GM18867 (cell line): ENCODE measurements around the gene C5AR2.
"Not testable (repeated sequence)": the region's sequence is repeated elsewhere in the genome, so short reads cannot be mapped to it uniquely, and the experiment has no call there.

ENCODE experiments used
- ATAC-seq: cut with Tn5 transposase; IDR thresholded peaks from one replicate; pipeline ENCODE4 v1.9.1; 2021; ENCODE audit warnings: mild to moderate bottlenecking, moderate library complexity; ENCODE audit not compliant: unreplicated experiment

The C5AR2 gene

DNA sequence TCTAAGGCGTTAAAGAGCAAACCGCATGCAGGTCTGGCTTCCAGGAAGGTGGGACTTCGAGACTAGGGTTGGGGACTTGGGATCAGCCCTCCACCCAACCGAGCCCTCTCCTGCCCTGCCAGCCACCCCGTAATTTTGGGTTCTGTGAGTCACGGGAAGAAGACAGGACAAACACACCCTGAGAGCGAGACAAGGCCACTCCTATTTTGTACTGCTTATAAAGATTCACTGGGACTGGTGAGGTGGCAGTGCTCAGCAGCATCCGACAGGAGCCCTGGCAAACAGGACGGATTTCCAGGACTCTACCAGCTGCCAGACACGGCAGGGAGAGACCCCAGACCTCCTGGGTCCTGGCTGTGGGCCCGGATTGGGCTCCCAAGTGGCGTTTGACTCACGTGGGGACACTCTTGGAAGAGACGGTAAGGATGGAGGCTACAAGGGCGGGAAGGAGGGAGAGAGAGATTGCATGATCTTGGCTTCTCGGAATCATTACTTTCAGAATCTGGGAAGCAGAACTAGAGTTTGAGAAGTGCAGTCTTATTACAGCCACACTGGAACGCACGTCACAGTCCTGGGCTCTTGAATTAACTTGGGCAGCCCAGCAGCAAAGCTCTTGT lies at the start of gene C5AR2:
TSS of gene C5AR2 (plus strand) at position 245 of the 617 bp plus-strand sequence. CDS start 8,625 bp downstream, outside the sequence.
- ATAC-seq = no peak

DNA sequence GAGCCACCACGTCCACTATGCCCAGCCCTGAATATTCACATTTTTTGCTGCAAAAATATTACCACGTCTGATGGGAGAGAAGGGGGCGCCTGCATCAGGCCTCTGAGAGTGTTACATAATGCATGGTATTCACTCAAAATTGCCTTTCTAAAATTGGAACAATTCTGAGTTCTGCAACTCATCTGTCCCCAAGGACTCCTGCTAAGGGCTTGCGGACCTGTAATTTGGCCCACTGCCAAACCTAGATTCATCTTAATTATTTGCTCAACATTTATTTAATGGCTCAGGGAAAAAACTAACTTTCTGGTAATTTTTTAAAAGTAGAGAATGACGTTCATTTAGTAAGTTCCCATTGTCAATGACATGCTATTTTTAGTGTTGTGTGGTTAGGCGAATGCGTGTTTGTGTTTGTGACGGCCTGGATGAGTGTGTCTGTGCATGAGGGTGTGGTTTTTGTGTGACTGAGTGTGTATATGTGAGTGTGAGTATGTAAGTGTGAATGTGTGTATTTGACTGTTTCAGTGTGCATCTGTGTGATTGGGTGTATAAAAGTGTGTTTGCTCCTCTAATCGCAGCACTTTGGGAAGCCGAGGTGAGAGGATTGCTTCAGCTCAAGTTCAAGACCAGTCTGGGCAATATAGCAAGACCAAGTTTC lies 48.4 kb upstream of the C5AR2 start:
- no peak for ATAC-seq

DNA sequence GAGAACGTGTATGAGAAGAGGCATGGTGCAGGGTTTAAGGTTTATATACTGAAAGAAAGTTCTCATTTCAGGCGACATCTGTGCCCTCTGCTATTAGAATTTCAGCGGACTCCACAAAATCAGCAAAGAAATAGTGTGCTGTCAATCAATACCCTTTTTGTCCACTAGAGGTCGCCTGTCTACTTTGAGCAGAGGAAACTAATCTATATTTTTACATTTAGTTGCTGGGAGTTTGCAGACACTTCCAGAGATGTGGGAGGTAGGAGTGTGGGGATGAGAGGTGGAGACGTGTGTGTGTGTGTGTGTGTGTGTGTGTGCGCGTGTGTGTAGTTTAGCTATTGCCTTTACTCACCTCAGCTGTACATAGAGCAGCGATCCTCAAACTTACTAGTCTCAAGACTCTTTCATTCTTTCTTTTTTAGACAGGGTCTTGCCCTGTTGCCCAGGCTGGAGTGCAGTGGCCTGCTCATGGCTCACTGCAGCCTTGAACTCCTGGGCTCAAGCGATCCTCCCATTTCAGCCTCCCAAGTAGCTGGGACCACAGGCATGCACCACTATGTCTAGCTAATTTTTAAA lies 47.6 kb upstream of the C5AR2 start:
- ATAC-seq = no peak

DNA sequence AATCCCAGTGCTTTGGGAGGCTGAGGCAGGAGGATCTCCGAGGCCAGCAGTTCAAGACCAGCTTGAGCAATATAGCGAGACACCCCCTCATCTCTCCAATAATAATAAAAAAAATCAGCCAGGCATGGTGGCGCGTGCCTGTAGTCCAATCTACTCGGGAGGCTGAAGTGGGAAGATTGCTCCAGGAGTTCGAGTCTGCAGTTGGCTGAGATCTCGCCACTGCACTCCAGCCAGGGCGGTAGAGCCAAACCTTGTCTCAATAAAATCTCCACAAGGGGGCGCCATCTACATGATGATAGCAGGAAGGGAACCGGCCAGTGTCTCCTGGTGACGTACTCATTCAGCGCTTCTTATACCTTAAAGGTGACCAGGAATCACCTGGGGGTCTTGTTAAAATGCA lies 35.9 kb upstream of the C5AR2 start:
- ATAC-seq = peak; percentile 48

DNA sequence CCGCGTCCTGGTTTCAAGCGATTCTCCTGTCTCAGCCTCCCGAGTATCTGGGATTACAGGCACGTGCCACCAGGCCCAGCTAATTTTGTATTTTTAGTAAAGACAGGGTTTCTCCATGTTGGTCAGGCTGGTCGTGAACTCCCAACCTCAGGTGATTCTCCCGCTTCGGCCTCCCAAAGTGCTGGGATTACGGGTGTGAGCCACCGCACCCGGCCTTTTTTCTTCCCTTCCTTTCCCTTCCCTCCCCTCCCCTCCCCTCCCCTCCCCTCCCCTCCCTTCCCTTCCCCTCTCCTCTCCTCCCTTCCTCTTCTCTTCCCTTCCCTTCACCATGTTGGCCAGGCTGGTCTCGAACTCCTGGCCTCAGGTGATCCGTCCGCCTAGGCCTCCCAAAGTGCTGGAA lies 31.1 kb upstream of the C5AR2 start:
- not testable (repeated sequence) for ATAC-seq

DNA sequence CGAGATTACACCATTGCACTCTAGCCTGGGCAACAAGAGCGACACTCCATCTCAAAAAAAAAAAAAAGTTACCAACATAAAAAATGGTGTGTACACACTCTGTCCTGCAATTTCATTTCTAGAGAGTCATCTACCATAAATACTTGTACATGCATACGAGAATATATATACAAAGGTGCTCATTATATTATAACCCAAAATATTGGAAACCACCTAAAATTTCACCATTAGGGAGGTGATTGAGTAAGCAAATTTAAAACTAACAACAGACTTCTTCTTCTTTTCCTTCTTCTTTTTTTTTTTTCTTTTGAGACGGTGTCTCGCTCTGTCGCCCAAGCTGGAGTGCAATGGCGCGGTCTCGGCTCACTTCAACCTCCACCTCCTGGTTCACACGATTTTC lies 29.7 kb upstream of the C5AR2 start:
- ATAC-seq = no peak

DNA sequence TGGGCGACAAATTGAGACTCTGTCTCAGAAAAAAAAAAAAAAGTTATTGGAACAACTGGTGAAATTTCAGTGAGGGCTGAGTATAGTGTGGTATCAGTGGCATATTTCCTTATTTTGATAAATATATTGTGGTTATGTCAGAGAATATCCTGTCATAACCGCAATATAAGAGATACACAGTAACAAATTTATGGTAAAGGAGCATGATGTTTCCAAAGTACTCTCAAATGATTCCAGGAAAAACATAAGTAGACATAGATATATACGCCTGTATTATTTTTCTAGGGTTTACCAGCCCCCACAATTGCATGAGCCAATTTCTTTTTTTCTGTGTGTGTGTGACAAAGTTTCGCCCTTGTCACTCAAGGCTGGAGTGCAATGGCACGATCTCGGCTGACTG lies 28.0 kb upstream of the C5AR2 start:
- no peak for ATAC-seq

DNA sequence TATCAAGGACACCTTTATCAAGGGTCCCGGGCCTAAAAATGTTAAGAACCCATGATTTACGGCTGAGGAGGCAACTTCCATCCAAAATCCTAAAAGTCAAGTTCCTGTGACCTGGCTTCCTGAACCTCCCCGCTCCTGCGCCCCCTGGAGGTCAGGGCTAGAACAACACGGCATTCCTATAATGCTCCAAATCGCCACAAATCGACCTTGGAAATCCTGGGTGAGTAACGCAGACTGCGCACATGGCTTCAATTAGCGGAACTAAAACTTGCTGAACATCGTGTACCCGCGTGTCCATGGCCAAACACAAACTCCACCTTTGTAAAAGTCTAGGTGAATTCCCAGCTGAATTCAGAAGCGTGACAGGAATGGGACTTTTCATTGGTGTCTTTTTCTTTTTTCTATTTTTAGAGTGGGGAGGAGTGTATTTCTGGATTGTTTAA lies 26.6 kb upstream of the C5AR2 start:
- no peak for ATAC-seq

DNA sequence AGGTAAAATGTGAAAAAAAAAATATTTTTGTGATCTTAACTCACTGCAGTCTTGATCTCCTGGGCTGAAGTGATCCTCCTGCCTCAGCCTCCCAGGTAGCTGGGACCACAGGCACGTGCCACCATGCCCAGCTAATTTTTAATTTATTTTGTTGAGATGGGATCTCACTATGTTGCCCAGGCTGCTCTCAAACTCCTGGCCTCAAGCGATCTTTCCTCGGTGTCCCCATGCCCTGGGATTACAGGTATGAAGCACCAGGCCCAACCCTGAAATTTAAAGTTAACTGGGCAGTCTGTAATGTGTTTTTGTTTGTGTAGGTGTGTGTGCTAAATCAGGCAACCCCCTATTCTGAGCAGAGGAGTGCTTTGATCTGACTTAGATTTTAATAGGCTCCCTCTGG lies 25.7 kb upstream of the C5AR2 start:
- no peak for ATAC-seq

DNA sequence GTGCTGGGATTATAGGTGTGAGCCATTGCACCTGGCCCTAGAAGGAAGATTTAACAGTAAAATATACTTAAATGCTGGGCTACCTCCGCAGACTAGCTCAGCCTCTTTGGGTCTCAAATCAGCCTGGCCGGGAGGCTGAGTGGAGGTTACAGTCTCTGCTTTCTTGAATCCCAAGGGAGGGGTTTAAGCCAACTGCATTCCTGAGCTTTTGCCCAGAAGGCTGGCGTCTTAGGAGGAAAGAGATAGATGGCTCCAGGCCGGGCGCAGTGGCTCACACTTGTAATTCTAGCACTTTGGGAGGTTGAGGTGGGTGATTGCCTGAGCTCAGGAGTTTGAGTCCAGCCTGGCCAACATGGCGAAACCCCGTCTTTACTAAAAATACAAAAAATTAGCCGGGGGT lies 22.9 kb upstream of the C5AR2 start:
- ATAC-seq = no peak

DNA sequence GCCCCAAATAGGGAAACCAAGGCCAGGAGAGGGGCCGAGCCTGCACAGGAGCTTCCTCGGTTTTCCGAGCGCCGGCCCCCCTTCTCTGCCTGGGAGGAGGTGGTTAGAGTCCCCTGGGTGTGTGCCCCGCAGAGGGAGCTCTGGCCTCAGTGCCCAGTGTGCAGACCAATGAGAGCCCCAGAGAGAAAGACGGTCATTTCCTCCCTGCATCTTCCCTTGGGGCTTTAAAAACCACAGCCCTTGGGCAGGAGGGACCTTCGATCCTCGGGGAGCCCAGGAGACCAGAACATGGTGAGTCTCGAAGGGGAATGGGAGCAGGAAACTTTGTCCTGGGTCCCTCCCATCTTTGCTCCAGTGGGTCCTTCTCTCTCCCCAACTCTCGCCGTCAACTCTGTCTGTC lies 22.4 kb upstream of the C5AR2 start, which contains the start of gene C5AR1:
TSS of gene C5AR1 (plus strand) at position 254 of the 400 bp plus-strand sequence. CDS start at position 289, 35 bp downstream.
- ATAC-seq = no peak

DNA sequence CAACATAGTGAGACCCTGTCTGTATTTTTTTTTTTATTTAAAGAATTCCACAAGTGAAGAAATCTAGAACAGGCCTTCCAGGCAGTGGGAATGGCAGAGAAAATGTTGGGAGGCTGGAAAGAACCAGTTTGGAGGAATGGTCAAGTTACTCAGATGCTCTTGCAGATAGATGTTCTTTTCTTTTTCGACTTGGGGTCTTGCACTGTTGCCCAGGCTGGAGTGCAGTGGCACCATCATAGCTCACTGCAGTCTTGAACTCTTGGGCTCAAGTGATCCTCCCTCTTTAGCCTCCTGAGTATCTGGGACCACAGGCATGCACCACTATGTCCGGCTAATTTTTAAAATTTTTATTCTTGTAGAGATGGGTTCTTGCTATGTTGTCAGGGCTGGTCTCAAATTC lies 21.7 kb upstream of the C5AR2 start:
- ATAC-seq = no peak

DNA sequence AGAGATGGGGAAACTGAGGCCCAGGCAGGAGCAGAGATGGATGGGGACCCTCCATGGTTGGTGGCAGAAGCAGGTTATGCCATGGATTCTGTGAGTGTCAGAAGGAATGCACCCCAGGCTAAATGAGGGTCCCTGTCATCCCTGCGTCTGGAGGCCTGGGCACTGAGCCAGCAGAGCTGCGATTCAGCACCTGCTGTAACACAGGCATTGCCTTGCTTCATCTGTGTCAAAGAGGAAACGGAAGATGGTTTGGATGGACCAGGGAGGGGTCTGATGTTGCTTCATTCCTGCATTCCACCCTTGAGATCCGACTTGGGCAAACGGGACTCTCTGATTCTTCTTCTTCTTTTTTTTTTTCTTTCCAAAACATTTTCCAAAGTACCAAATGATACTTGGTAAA lies 21.2 kb upstream of the C5AR2 start:
- ATAC-seq = no peak

DNA sequence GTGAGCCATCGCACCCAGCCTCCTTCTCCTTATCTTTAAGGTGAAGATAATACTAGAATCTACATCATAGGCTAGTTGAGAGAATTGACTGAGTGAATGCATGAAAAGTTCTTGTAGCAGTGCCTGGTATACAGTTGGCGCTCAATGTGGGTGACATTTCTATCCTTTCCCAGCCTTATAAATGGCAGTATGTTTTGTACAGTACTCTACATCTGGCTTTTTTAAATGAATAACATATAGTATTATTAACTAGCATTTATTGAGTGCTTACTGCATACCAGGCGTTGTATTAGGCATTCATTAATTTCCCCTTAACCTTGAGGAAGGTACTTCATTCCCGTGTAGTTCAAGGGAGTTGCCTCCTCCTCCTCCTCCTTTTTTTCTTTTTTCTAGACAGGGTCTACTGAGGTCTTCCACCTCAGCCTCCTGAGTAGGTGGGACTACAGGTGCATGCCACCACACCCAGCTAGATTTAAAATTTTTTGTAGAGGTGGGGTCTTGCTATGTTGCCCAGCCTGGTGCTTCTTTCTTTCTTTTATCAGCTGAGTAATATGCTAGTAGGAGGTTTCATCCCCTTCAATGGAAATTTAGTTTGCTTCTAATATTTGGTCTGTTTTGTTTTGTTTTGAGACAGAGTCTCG lies 19.5 kb upstream of the C5AR2 start:
- ATAC-seq = no peak

DNA sequence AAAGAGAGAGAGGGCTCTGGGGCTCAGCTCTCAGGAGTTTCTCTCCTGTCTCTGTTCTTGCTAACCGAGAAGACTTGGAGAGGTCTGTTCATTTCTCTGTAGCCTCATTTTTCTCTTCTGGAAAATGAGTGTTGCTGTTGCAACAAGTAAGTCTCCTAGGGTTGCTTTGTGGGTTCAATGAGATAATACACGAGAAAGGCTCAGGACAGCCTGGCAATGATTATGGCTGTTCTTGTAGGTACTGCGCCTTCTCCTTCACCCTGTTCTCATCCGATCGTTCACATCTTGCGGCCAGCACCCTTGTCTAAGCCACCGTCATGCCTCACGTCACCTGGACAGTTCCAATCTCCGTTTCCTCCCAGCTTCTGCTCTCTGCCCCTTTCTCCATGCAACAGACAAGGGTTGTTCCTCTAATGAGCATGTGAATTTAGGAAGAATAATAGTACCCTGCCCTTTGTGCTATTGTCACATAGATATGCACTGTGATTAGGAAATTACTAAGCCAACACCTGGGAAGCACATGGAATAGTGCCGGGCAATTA lies 18.1 kb upstream of the C5AR2 start:
- no peak for ATAC-seq

DNA sequence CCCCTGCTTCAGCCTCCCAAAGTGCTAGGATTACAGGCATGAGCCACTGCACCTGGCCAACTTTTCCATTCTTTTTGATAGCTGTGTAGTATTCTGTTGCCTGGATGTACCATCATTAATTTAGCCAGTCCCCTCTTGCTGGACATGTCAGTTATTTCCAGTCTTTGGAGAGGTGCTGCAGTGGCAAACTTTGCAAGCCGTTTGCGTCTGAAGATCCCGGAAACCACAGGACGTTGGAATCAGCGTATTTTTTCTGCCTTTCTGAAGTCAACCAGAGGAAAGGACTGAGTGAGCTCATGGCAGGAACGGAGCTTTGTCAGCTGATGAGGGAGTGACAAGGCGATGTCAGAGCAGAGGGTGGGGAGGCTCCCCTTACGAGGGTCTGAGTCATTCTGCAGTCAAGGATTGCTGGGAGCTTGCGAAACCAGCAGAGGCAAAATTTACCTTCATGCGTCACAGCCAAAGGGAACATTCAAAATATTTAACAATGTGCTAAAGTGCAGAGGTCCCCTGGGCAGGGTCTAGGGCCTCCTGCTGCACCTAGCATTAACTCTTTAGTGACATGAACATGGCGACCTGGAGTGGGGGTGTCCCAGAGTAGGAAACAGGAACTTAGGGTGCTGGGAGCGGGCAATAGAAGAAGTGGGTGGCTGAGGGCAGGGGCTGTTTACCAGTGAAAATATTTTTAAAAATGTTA lies 16.7 kb upstream of the C5AR2 start:
- ATAC-seq = no peak

DNA sequence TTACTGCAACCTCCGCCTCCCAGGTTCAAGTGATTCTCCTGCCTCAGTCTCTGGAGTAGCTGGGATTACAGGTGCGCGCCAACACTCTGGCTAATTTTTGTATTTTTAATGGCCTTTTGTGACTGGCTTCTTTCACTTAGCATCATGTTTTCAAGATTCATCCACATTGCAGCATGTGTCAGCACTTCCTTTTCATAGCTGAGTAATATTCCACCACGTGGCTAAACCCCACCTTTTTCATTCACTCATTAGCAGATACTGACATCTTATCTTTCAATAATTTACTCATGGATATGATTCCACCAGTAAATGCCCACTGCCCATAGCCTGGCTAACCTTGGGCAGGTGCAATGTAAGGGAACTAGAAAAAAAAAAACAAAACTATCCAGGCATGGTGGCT lies 15.5 kb upstream of the C5AR2 start:
- no peak for ATAC-seq

DNA sequence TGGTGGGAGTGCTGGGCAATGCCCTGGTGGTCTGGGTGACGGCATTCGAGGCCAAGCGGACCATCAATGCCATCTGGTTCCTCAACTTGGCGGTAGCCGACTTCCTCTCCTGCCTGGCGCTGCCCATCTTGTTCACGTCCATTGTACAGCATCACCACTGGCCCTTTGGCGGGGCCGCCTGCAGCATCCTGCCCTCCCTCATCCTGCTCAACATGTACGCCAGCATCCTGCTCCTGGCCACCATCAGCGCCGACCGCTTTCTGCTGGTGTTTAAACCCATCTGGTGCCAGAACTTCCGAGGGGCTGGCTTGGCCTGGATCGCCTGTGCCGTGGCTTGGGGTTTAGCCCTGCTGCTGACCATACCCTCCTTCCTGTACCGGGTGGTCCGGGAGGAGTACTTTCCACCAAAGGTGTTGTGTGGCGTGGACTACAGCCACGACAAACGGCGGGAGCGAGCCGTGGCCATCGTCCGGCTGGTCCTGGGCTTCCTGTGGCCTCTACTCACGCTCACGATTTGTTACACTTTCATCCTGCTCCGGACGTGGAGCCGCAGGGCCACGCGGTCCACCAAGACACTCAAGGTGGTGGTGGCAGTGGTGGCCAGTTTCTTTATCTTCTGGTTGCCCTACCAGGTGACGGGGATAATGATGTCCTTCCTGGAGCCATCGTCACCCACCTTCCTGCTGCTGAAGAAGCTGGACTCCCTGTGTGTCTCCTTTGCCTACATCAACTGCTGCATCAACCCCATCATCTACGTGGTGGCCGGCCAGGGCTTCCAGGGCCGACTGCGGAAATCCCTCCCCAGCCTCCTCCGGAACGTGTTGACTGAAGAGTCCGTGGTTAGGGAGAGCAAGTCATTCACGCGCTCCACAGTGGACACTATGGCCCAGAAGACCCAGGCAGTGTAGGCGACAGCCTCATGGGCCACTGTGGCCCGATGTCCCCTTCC lies 11.8 kb upstream of the C5AR2 start:
- ATAC-seq = no peak

DNA sequence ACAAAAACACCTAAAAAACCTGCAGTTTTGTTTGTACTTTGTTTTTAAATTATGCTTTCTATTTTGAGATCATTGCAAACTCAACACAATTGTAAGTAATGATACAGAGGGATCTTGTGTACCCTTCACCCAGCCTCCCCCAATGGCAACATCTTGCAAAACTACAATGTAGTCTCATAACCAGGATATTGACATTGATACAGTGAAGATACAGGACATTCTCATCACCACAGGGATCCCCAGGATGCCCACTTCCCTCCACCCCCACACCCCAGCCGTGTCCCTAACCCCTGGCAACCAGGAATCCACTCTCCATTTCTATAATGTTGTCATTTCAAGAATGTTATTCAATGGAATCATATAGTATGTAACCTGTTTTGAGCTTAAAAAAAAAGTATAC lies 10.3 kb upstream of the C5AR2 start:
- no peak for ATAC-seq

DNA sequence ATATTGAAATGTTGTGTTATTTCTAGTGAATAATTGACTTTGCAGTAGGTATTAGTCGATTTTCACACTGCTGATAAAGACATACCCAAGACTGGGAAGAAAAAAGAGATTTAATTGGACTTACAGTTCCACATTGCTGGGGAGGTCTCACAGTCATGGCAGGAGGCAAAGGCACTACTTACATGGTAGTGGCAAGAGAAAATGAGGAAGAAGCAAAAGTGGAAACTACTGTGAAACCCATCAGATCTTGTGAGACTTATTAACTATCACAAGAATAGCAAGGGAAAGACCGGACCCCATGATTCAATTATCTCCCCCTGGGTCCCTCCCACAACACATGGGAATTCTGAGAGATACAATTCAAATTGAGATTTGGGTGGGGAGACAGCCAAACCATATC lies 9.9 kb upstream of the C5AR2 start:
- ATAC-seq = no peak
